Hepatocyte (in vitro differentiated cells): ENCODE results near the gene CAPN12. TPM values are rescaled to one million over a fixed set of nuclear protein-coding genes. Genes with fewer than 3 reads are reported as not detected.

ENCODE experiments used
- DNase-seq: peaks from one replicate; pipeline ENCODE4 v3.0.0-alpha.2; 2016; ENCODE audit warnings: low spot score
- H2AFZ ChIP-seq: fragments of 200-600 bp; sonication (generic); 2 replicates; pipeline ENCODE4 v1.6.0; 2016; ENCODE audit warnings: antibody characterized with exemption, mild to moderate bottlenecking
- H3K27ac ChIP-seq: fragments of 200-600 bp; sonication (generic); 2 replicates; pipeline ENCODE4 v1.5.1; 2016; ENCODE audit warnings: mild to moderate bottlenecking
- H3K27me3 ChIP-seq: fragments of 200-600 bp; sonication (generic); 2 replicates; pipeline ENCODE4 v1.6.1; 2016
- H3K36me3 ChIP-seq: fragments of 200-600 bp; sonication (generic); replicated peaks from 2 replicates; pipeline ENCODE4 v1.5.1; 2016; ENCODE audit warnings: low read depth; ENCODE audit not compliant: insufficient read depth
- H3K4me1 ChIP-seq: fragments of 200-600 bp; sonication (generic); 2 replicates; pipeline ENCODE4 v1.5.1; 2016; ENCODE audit warnings: mild to moderate bottlenecking, moderate library complexity; ENCODE audit not compliant: insufficient read depth
- H3K4me2 ChIP-seq: fragments of 200-600 bp; sonication (generic); 2 replicates; pipeline ENCODE4 v1.6.0; 2016
- H3K4me3 ChIP-seq: fragments of 200-600 bp; sonication (generic); 2 replicates; pipeline ENCODE4 v1.5.1; 2016; ENCODE audit warnings: mild to moderate bottlenecking
- H3K79me2 ChIP-seq: fragments of 200-600 bp; sonication (generic); 2 replicates; pipeline ENCODE4 v1.6.0; 2017; ENCODE audit warnings: mild to moderate bottlenecking
- H3K9me2 ChIP-seq: fragments of 200-600 bp; sonication (generic); replicated peaks from 2 replicates; pipeline ENCODE4 v1.6.0; 2017; ENCODE audit warnings: mild to moderate bottlenecking; ENCODE audit not compliant: insufficient read depth
- H3K9me3 ChIP-seq: fragments of 200-600 bp; sonication (generic); 2 replicates; pipeline ENCODE4 v1.5.1; 2016; ENCODE audit warnings: low read depth, mild to moderate bottlenecking
- H4K20me1 ChIP-seq: fragments of 200-600 bp; sonication (generic); 2 replicates; pipeline ENCODE4 v1.6.0; 2016; ENCODE audit warnings: mild to moderate bottlenecking; ENCODE audit not compliant: insufficient read depth, poor library complexity, severe bottlenecking
- CTCF ChIP-seq: fragments of 200-600 bp; sonication (generic); IDR thresholded peaks from 2 replicates; pipeline ENCODE4 v1.5.1; 2016; ENCODE audit warnings: antibody characterized with exemption, mild to moderate bottlenecking; ENCODE audit not compliant: poor library complexity
- EZH2 ChIP-seq: fragments of 200-600 bp; sonication (generic); IDR thresholded peaks from 2 replicates; pipeline ENCODE4 v1.6.1; 2016; ENCODE audit warnings: antibody characterized with exemption, mild to moderate bottlenecking, borderline replicate concordance
- EZH2phosphoT487 ChIP-seq: fragments of 200-600 bp; sonication (generic); IDR thresholded peaks from one replicate; pipeline ENCODE4 v1.6.1; 2018; ENCODE audit warnings: antibody characterized with exemption, mild to moderate bottlenecking, low read depth, moderate library complexity; ENCODE audit not compliant: unreplicated experiment, severe bottlenecking
- WGBS: methylation state at CpG from one replicate; pipeline ENCODE4 v1.1.6; 2016; ENCODE audit warnings: low lambda C conversion rate; ENCODE audit errors: missing lambda C conversion rate; 5-methylcytosine and 5-hydroxymethylcytosine counted together
- polyA plus RNA-seq: library from polyadenylated mRNA; unstranded; fragments of >200 nt; fragmentation: Nextera tagmentation; extraction: Ambion mirVana; gene quantifications from 2 replicates; pipeline ENCODE4 v1.2.1, GENCODE V29; 2016
- total RNA-seq: library from RNA; depleted of rRNA; stranded (reverse); fragments of >200 nt; gene quantifications from 2 replicates; pipeline ENCODE4 v1.2.3, GENCODE V29; 2014

The CAPN12 gene
- total and polyA plus RNA-seq, 2 experiments from 2014 or later: 24.3 to 26.6 TPM

DNA sequence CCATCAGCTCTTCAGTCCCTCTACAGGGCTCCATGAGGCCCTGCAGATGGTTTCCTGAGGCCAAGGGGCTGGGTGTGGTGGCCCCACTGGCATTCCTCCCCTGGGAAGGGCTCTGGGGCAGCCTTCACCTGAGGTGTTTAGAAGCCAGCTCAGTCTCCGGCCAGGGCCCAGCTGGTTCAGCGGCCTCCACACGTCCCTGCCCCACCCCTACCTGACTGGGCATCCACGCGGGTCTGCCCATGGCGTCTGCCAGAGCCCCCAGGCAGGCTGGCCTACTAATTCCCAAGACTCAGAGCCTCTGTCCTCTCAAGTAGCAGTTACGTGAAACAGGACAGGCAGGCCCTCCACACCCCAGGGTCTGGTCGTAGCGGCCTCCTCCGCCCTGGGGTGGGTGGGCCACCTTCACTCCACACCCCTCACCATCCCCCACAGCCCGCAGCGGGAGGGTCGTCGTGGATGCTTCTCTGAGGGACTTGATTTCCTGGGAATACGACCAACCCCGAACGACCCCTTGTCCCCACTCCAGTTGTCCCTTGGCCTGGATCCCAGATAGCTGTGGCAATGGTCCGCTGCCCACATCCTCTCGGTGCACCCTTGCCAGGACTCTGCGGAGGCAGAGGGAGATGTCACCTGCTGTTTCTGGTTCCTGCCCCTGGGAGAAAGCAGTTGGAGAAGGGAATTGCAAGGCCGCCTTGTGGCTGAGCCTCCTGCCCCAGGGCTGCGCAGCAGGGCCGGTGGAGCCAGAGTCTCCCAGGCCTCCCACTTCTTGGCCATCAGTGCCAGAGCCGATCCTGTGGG lies 24.3 kb downstream of the CAPN12 start:
- H3K9me3 ChIP-seq: no peaks in the 10 kb centered on the region
- no peak overlapping the region for H3K4me2 ChIP-seq
- no peaks in the 10 kb centered on the region for H4K20me1 ChIP-seq
- H3K9me2 ChIP-seq: no peaks in the 10 kb centered on the region
- TF ChIP-seq EZH2: no peak
- no peak for TF ChIP-seq EZH2phosphoT487
- TF ChIP-seq CTCF: no peak
- no peaks in the 10 kb centered on the region for H3K36me3 ChIP-seq
- H3K4me1 ChIP-seq: peaks cover 14% of the 10 kb centered on the region
- no peak overlapping the region for H3K4me3 ChIP-seq
- 93% methylated on average over 24 of the region's 24 CpGs for WGBS
- peaks cover 9% of the 10 kb centered on the region for H3K79me2 ChIP-seq
- no peaks in the 10 kb centered on the region for H3K27me3 ChIP-seq
- DNase-seq: no peak
- H2AFZ ChIP-seq: no peak overlapping the region
- peak overlapping the region; percentile 89 for H3K27ac ChIP-seq

GRCh38 chr19:38718747-38719543 lies 25.3 kb downstream of the CAPN12 start:
- Histone ChIP-seq H2AFZ (no peak overlapping the region), H3K4me3 (no peak overlapping the region), H3K27me3 (no peaks in the 10 kb centered on the region), H3K9me3 (no peaks in the 10 kb centered on the region), H3K9me2 (no peaks in the 10 kb centered on the region), H3K4me2 (no peak overlapping the region), H3K4me1 (peaks cover 14% of the 10 kb centered on the region), H3K36me3 (peaks cover 4% of the 10 kb centered on the region), H4K20me1 (no peaks in the 10 kb centered on the region), H3K79me2 (peaks cover 10% of the 10 kb centered on the region), H3K27ac (peak overlapping the region; percentile 89)
- WGBS: 78% methylated on average over 22 of the region's 24 CpGs
- TF ChIP-seq EZH2 (no peak), CTCF (peak; percentile 40)
- no peak for DNase-seq

DNA sequence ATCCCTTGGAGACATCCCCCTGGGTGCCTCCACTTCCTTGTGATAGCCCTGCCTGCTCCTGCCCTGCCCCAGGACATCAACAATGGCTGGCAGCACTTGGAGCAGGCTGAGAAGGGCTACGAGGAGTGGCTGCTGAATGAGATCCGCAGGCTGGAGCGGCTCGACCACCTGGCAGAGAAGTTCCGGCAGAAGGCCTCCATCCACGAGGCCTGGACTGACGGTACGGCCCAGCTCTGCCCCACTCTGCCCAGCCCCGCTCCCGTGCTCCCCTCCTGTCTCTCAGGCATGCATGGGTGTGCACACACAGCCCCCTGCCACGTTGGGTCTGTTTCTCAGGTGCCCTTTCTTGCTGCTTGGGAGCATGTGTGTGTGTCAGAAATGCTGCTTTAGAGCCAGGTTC lies 26.4 kb downstream of the CAPN12 start:
- H2AFZ ChIP-seq: no peak overlapping the region
- peaks cover 4% of the 10 kb centered on the region for H3K36me3 ChIP-seq
- no peak for DNase-seq
- peak overlapping the region; percentile 89 for H3K27ac ChIP-seq
- TF ChIP-seq EZH2 (no peak), EZH2phosphoT487 (no peak), CTCF (no peak)
- peaks cover 7% of the 10 kb centered on the region for H3K79me2 ChIP-seq
- H3K4me1 ChIP-seq: peaks cover 14% of the 10 kb centered on the region
- H3K27me3 ChIP-seq: no peaks in the 10 kb centered on the region
- H4K20me1 ChIP-seq: no peaks in the 10 kb centered on the region
- H3K9me2 ChIP-seq: no peaks in the 10 kb centered on the region
- no peak overlapping the region for H3K4me3 ChIP-seq
- no peaks in the 10 kb centered on the region for H3K9me3 ChIP-seq
- 94% methylated on average over 11 of the region's 11 CpGs for WGBS
- no peak overlapping the region for H3K4me2 ChIP-seq
